ENCODE results near the gene CD3D. TPM values are rescaled to one million over a fixed set of nuclear protein-coding genes. Genes with fewer than 3 reads are reported as not detected.

The CD3D gene
- total RNA-seq, 2 experiments from 2014 or later = 467 to 476 TPM

DNA sequence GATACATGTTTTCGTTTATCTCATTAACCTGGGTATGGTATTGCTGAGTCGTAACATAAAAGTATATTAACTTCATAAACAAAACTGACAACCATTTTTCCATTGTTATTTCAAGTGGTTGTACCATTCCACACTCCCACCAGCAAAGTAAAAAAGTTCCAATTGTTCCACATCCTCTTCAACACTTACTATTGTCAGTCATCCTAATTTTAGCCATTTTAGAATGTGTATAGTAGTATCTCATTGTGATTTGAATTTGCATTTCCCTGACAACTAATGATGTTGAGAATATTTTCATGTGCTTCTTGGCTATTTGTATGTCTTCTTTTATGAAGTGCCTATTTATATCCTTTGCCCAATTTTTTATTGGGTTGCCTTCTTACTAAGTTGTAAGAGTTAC lies 48.5 kb downstream of the CD3D start:
- CTCF ChIA-PET = interaction anchor here (2.7 to 4.7 kb wide), 3 partner anchors 12 to 95 kb away, joined by 43 to 73 read pairs (median 49); partner anchors contain the start of genes CD3D and CD3G
- no peak for DNase-seq
- POLR2A ChIA-PET = interaction anchor here (1.4 kb wide), 1 partner anchor 142 kb away, joined by 4 read pairs; the partner anchor contains the start of gene KMT2A
- peaks cover 2% of the 10 kb centered on the region for H3K36me3 Mint-ChIP-seq (ENCODE audit: low read depth)
- peaks cover 3% of the 10 kb centered on the region for H3K27me3 Mint-ChIP-seq
- no peaks in the 10 kb centered on the region for H3K9me3 Mint-ChIP-seq
- no peak overlapping the region for H3K27ac Mint-ChIP-seq
- no peak overlapping the region for H3K4me3 Mint-ChIP-seq
- peaks cover 27% of the 10 kb centered on the region for H3K4me1 Mint-ChIP-seq

DNA sequence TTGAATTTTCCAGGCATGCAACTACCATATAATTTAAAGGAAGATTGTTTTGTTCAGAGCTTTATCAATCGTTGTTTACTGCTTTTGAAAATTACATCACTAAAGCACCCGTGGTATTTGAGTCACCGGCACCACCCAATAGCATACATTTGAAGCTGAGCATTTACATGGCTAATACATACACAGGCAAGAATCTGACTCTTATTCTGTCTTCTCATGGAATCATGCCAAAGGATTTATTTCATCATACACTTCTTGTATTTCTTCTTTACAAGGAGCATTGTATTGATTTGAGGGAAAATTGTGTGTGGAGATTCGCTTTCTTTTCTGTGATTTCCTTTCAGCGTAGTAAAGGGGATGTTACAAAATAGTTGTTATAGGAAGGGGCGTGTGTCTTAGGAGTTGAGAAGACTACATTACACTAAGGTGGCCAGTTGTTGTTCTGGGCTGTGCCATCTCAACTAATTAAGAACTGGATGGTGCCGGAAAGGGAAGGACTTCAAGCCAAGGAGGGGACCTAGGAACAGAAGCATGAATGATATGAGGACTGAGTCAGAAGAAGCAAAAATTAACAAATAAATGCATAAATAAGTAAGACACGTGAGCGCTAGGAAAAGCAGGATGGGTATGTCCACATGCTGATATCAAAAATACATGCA lies 50.9 kb downstream of the CD3D start:
- Mint-ChIP-seq H3K9me3 (no peaks in the 10 kb centered on the region), H3K27ac (no peak overlapping the region), H3K4me3 (no peak overlapping the region), H3K4me1 (peaks cover 27% of the 10 kb centered on the region), H3K27me3 (peaks cover 3% of the 10 kb centered on the region), H3K36me3 (ENCODE audit: low read depth) (peaks cover 2% of the 10 kb centered on the region)
- CTCF ChIA-PET = interaction anchor here (0.7 to 5.6 kb wide), 16 partner anchors 8 to 146 kb away, joined by 3 to 62 read pairs (median 4); partner anchors contain the start of gene CD3E
- POLR2A ChIA-PET = interaction anchor here (0.6 to 1.2 kb wide), 6 partner anchors 9 to 89 kb away, joined by 3 to 4 read pairs (median 3); no protein-coding TSS in a partner anchor
- no peak for DNase-seq

DNA sequence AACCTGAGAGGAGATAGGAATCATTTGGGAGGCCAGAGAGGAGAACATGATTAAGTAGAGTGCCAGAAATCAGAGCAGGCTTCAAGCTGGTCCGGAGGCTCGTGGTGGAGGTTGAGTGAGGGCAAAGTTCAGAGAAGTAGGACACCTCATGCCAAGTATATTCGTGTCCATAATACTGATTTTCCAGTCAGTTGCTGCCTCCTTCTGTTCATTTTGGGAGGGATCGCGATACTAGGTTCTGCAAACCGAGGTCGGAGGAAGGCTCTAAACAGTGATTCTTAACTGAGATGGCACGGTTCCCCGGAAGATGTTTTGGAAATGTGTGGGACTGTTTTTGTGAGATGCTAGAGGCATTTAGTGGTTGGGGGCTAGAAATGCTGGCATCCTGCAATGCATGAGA lies 51.6 kb downstream of the CD3D start:
- no peak overlapping the region for H3K27ac Mint-ChIP-seq
- peaks cover 22% of the 10 kb centered on the region for H3K4me1 Mint-ChIP-seq
- DNase-seq = peak; percentile 54
- ChIA-PET POLR2A (interaction anchor here (0.6 to 1.2 kb wide), 5 partner anchors 8 to 88 kb away, joined by 3 to 4 read pairs (median 3); no protein-coding TSS in a partner anchor), CTCF (interaction anchor here (0.7 to 5.6 kb wide), 13 partner anchors 9 to 119 kb away, joined by 3 to 62 read pairs (median 4); partner anchors contain the start of gene CD3E)
- peaks cover 2% of the 10 kb centered on the region for H3K36me3 Mint-ChIP-seq (ENCODE audit: low read depth)
- no peaks in the 10 kb centered on the region for H3K9me3 Mint-ChIP-seq
- H3K4me3 Mint-ChIP-seq = no peak overlapping the region
- H3K27me3 Mint-ChIP-seq = peaks cover 3% of the 10 kb centered on the region

DNA sequence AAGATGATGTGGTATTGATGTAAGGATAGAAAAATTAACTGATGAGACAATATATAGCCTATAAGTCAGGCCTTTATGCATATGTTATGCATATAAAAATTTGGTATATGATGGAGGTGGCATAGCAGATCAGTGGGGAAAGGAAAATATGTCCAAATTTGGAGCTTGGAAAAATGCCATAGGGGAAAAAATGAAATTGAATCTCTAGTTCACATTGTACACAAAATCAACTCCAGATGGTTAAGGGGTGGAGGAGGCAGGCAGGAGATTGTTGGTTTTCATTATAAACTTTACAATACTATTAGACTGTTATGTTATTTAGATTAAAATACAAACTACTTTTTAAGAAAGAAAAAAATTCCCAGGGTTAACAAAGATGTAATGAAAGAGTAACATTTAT lies 53.1 kb downstream of the CD3D start:
- Mint-ChIP-seq H3K27me3 (peaks cover 3% of the 10 kb centered on the region), H3K4me1 (peaks cover 16% of the 10 kb centered on the region), H3K9me3 (no peaks in the 10 kb centered on the region), H3K4me3 (no peak overlapping the region), H3K27ac (no peak overlapping the region), H3K36me3 (ENCODE audit: low read depth) (peaks cover 2% of the 10 kb centered on the region)
- DNase-seq = no peak
- ChIA-PET POLR2A (interaction anchor here (0.9 to 1.5 kb wide), 2 partner anchors 16 to 91 kb away, joined by 3 to 7 read pairs; partner anchors contain the start of gene CD3E), CTCF (interaction anchor here (0.6 to 5.6 kb wide), 5 partner anchors 13 to 136 kb away, joined by 3 to 62 read pairs (median 4); no protein-coding TSS in a partner anchor)

Other genes starting within 250 kb of the CD3D start
- under 1 TPM in 1 of 2 experiments, not detected in 1; 0.28 TPM for gene SCN4B, start 189.9 kb downstream of the CD3D start, total RNA-seq
- not detected for gene SCN2B, start 166.1 kb downstream of the CD3D start, total RNA-seq
- 100 to 1,000 TPM; 102 to 103 TPM for gene JAML, start 117.7 kb downstream of the CD3D start, total RNA-seq
- gene MPZL3, start 90.3 kb downstream of the CD3D start, total RNA-seq = 10 to 100 TPM; 34.0 to 34.9 TPM
- 1 to 10 TPM; 3.8 to 5.3 TPM for gene MPZL2, start 78.4 kb downstream of the CD3D start, total RNA-seq
- gene CD3E, start 38.0 kb downstream of the CD3D start, total RNA-seq = 100 to 1,000 TPM; 639 to 653 TPM
- 100 to 1,000 TPM; 223 to 225 TPM for gene CD3G, start 1.6 kb upstream of the CD3D start, total RNA-seq
- gene UBE4A, start 16.9 kb upstream of the CD3D start, total RNA-seq = 10 to 100 TPM; 42.1 to 44.1 TPM
- 100 to 1,000 TPM; 251 to 260 TPM for gene ATP5MG, start 58.9 kb upstream of the CD3D start, total RNA-seq
- gene KMT2A, start 93.8 kb upstream of the CD3D start, total RNA-seq = 100 to 1,000 TPM in 1 of 2 experiments, 10 to 100 TPM in 1; 94.6 to 102 TPM
- under 1 TPM; 0.23 to 0.55 TPM for gene TTC36, start 184.8 kb upstream of the CD3D start, total RNA-seq
- gene TMEM25, start 188.5 kb upstream of the CD3D start, total RNA-seq = 1 to 10 TPM; 5.3 to 6.4 TPM
- 1 to 10 TPM; 9.6 to 10.0 TPM for gene IFT46, start 223.2 kb upstream of the CD3D start, total RNA-seq
- 100 to 1,000 TPM; 138 to 141 TPM for gene ARCN1, start 229.7 kb upstream of the CD3D start, total RNA-seq